NB4 (cell line): ENCODE measurements around the gene PGBD5.

Experiments used
- DNase-seq: peaks from one replicate; pipeline ENCODE4 v3.0.0; 2010; ENCODE audit warnings: low read depth
- H3K4me3 ChIP-seq: one replicate; pipeline ENCODE4 v1.5.1; 2011; ENCODE audit warnings: mild to moderate bottlenecking, low read depth, low read length, moderate library complexity
- MYC ChIP-seq: IDR thresholded peaks from 2 replicates; pipeline ENCODE4 v1.6.1; 2011; ENCODE audit warnings: low read depth, low read length
- POLR2A ChIP-seq: IDR thresholded peaks from 2 replicates; pipeline ENCODE4 v1.6.1; 2011; ENCODE audit warnings: mild to moderate bottlenecking; ENCODE audit not compliant: insufficient read length; ENCODE audit errors: extremely low read depth
- TF ChIP-seq, protein P1 (sequence below): IDR thresholded peaks from 2 replicates; pipeline ENCODE4 v1.6.1; 2011; ENCODE audit warnings: low read depth, low read length
- TF ChIP-seq, protein P2 (sequence below): IDR thresholded peaks from one replicate; pipeline ENCODE4 v1.5.1; 2012; ENCODE audit warnings: low read depth, low read length

Gene PGBD5

GRCh38 chr1:230362949-230363348, 63.2 kb downstream of the PGBD5 start:
- DNase-seq: no peak
- no peak overlapping the region for H3K4me3 ChIP-seq
- TF ChIP-seq, protein P1, sequence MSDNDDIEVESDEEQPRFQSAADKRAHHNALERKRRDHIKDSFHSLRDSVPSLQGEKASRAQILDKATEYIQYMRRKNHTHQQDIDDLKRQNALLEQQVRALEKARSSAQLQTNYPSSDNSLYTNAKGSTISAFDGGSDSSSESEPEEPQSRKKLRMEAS: no peak
- no peak for TF ChIP-seq MYC
- TF ChIP-seq POLR2A: no peak
- TF ChIP-seq, protein P2, sequence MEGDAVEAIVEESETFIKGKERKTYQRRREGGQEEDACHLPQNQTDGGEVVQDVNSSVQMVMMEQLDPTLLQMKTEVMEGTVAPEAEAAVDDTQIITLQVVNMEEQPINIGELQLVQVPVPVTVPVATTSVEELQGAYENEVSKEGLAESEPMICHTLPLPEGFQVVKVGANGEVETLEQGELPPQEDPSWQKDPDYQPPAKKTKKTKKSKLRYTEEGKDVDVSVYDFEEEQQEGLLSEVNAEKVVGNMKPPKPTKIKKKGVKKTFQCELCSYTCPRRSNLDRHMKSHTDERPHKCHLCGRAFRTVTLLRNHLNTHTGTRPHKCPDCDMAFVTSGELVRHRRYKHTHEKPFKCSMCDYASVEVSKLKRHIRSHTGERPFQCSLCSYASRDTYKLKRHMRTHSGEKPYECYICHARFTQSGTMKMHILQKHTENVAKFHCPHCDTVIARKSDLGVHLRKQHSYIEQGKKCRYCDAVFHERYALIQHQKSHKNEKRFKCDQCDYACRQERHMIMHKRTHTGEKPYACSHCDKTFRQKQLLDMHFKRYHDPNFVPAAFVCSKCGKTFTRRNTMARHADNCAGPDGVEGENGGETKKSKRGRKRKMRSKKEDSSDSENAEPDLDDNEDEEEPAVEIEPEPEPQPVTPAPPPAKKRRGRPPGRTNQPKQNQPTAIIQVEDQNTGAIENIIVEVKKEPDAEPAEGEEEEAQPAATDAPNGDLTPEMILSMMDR: no peak

DNA sequence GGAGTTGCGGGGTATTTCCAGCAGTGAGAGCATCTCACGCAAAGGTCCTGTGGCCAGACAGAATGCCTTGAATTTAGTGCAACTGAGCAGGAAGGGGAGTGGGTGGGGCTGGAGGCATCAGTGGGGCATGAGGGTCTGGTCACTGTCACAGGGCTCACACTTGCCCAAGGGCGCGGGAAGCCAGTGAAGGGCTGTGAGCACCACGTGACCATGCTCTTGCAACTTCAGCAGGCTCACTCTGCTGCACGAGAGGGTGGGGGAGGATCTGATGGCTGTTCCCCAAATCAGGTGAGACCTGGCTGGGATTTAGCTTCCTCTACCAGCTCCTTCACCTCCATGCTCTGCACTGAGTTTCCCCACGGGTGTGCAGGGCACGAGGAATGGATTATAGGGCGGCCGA, 64.2 kb downstream of the PGBD5 start:
- DNase-seq: no peak
- no peak overlapping the region for H3K4me3 ChIP-seq
- TF ChIP-seq, protein P1: no peak
- TF ChIP-seq MYC: no peak
- TF ChIP-seq POLR2A: no peak
- TF ChIP-seq, protein P2: no peak

GRCh38 chr1:230359992-230360668, 66.0 kb downstream of the PGBD5 start:
- TF ChIP-seq POLR2A (no peak), MYC (no peak)
- TF ChIP-seq, protein P2: no peak
- TF ChIP-seq, protein P1: no peak
- no peak overlapping the region for H3K4me3 ChIP-seq
- no peak for DNase-seq

GRCh38 chr1:230356869-230357794, 69.0 kb downstream of the PGBD5 start:
- TF ChIP-seq MYC (no peak), POLR2A (no peak)
- TF ChIP-seq, protein P2: no peak
- TF ChIP-seq, protein P1: no peak
- no peak overlapping the region for H3K4me3 ChIP-seq
- no peak for DNase-seq

DNA sequence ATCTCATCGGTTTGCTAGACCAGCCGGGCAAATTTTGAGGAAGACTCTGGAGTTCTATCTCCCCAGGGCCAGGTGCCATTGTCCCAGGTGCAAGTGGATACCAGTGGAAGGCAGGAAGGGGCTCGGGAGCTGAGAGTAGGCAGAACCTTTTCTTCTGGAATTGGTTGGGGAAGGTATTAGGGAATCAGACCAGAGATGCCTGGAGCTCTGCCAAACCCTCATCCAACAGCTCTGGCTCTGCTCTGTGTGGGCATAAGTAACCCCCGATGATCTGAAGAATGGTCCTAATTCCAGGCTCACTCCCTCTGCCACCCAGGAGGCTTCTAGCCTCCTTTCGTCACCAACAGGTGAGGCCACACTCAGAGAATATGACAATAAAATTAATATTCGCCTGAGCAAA, 69.9 kb downstream of the PGBD5 start:
- no peak overlapping the region for H3K4me3 ChIP-seq
- no peak for DNase-seq
- TF ChIP-seq, protein P1: no peak
- TF ChIP-seq POLR2A: no peak
- TF ChIP-seq MYC: no peak
- TF ChIP-seq, protein P2: no peak
